ENCODE results near the gene SLC37A1. TPM values are rescaled to one million over a fixed set of nuclear protein-coding genes. Genes with fewer than 3 reads are reported as not detected.
A peak's percentile ranks its signal among the peaks of the same experiment; 100 is the strongest.
"Not testable (repeated sequence)": the region's sequence is repeated elsewhere in the genome, so short reads cannot be mapped to it uniquely, and the experiment has no call there.

Gene SLC37A1
- total RNA-seq, 6 donors from 2014 or later: 20.8 to 70.2 (median 36.8) TPM

GRCh38 chr21:42627527-42628289 is 114.1 kb downstream of the SLC37A1 start:
- Histone ChIP-seq H3K4me1 (no peaks in the 10 kb centered on the region), H3K27me3 (no peaks in the 10 kb centered on the region), H3K9me3 (no peaks in the 10 kb centered on the region), H3K36me3 (no peaks in the 10 kb centered on the region), H3K27ac (no peak overlapping the region), H3K4me3 (no peak overlapping the region)
- WGBS, 2 donors: 80 to 83% methylated on average over 15 of the region's 15 CpGs
- DNase-seq (peak in 1 of 2 donors; percentile 21), ATAC-seq (ENCODE audit: low FRiP score in 2 of 2) (no peak)
- no peak for TF ChIP-seq POLR2AphosphoS5 (IDR thresholded peaks at IDR 0.05)
- no peak for TF ChIP-seq EP300 (IDR thresholded peaks at IDR 0.05)
- no peak for TF ChIP-seq CTCF (IDR thresholded peaks at IDR 0.05)
- no peak for TF ChIP-seq POLR2A (IDR thresholded peaks at IDR 0.05)

GRCh38 chr21:42628466-42629061 is 114.9 kb downstream of the SLC37A1 start:
- ATAC-seq (ENCODE audit: low FRiP score in 2 of 2); H3K36me3 ChIP-seq; H3K4me3 ChIP-seq; H3K27ac ChIP-seq; H3K27me3 ChIP-seq; H3K9me3 ChIP-seq; H3K4me1 ChIP-seq; DNase-seq: not testable (repeated sequence)
- WGBS, 2 donors: 87 to 88% methylated on average over 2 of the region's 2 CpGs

- no peaks in the 10 kb centered on the region for H3K9me3 ChIP-seq
- DNase-seq (no peak), ATAC-seq (ENCODE audit: low FRiP score in 2 of 2) (no peak)
- H3K4me3 ChIP-seq: no peak overlapping the region
- no peaks in the 10 kb centered on the region for H3K27me3 ChIP-seq
- WGBS, 2 donors: 83% methylated on average over 9 of the region's 9 CpGs
- no peak for TF ChIP-seq POLR2A (IDR thresholded peaks at IDR 0.05)
- no peak for TF ChIP-seq POLR2AphosphoS5 (IDR thresholded peaks at IDR 0.05)
- TF ChIP-seq CTCF (IDR thresholded peaks at IDR 0.05): no peak
- H3K4me1 ChIP-seq: no peaks in the 10 kb centered on the region
- no peaks in the 10 kb centered on the region for H3K36me3 ChIP-seq
- H3K27ac ChIP-seq: no peak overlapping the region
These were observed 116.4 kb downstream of the SLC37A1 start for GRCh38 chr21:42629933-42630589.

- WGBS, 2 donors: 72 to 75% methylated on average over 8 to 9 of the region's 9 CpGs
- Histone ChIP-seq H3K27me3 (no peaks in the 10 kb centered on the region), H3K27ac (no peak overlapping the region), H3K4me3 (no peak overlapping the region), H3K9me3 (no peaks in the 10 kb centered on the region), H3K36me3 (no peaks in the 10 kb centered on the region), H3K4me1 (no peaks in the 10 kb centered on the region)
- TF ChIP-seq CTCF (IDR thresholded peaks at IDR 0.05) (no peak), EP300 (IDR thresholded peaks at IDR 0.05) (no peak), POLR2AphosphoS5 (IDR thresholded peaks at IDR 0.05) (no peak), POLR2A (IDR thresholded peaks at IDR 0.05) (no peak)
- ATAC-seq (ENCODE audit: low FRiP score in 2 of 2) (no peak), DNase-seq (no peak)
These were observed 117.0 kb downstream of the SLC37A1 start for GRCh38 chr21:42630626-42631025.

Other genes with a start within 250 kb of the SLC37A1 start
- gene TFF3, start 198.4 kb upstream of the SLC37A1 start, total RNA-seq: 10 to 100 TPM in 5 of 6 donors, 1 to 10 TPM in 1; 5.9 to 21.5 (median 18.2) TPM
- not detected for gene TFF2, start 162.9 kb upstream of the SLC37A1 start, total RNA-seq
- under 1 TPM in 2 of 6 donors, not detected in 4; 0.72 to 0.84 TPM for gene TFF1, start 147.3 kb upstream of the SLC37A1 start, total RNA-seq
- gene TMPRSS3, start 117.8 kb upstream of the SLC37A1 start, total RNA-seq: 10 to 100 TPM in 1 of 6 donors, 1 to 10 TPM in 5; 3.5 to 12.5 (median 5.8) TPM
- 1 to 10 TPM in 5 of 6 donors, not detected in 1; 1.4 to 7.3 (median 2.9) TPM for gene UBASH3A, start 110.0 kb upstream of the SLC37A1 start, total RNA-seq
- gene RSPH1, start 17.6 kb upstream of the SLC37A1 start, total RNA-seq: 10 to 100 TPM in 5 of 6 donors, under 1 TPM in 1; 0.46 to 68.4 (median 13.4) TPM
- 10 to 100 TPM in 2 of 6 donors, 1 to 10 TPM in 4; 4.0 to 12.4 (median 6.6) TPM for gene PDE9A, start 139.8 kb downstream of the SLC37A1 start, total RNA-seq